ENCODE data around the gene TMEM11. TPM values are rescaled to one million over a fixed set of nuclear protein-coding genes. Genes with fewer than 3 reads are reported as not detected.
"Not testable (repeated sequence)": the region's sequence is repeated elsewhere in the genome, so short reads cannot be mapped to it uniquely, and the experiment has no call there.

TMEM11 gene
- polyA plus RNA-seq, 2 of the 4 experiments (the other 2 are of a cell fraction): 57.7 to 61.0 TPM

DNA sequence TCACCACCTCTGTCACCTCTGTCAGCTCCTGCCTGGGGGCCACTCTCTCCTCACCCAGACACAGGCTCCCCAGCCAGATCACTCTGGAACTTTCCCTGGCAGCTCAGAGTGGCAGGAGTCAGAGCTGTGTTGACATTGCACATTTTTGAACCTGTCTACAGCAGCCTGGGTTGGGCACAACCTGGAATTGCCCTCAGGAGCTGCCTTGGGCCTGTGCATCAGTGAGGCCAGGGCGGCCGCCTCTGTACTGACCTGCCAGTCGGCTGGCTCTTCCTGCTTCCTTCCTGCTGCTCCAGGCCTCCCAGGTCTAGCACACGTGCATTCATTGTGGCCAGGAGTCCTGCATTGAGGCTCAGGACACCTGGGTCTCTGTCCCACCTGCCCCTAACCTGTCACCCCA is 14.2 kb upstream of the TMEM11 start:
- 86% methylated on average over 4 of the region's 4 CpGs for WGBS (ENCODE audit: missing lambda C conversion rate)
- no peaks in the 10 kb centered on the region for H3K9me3 ChIP-seq
- ATAC-seq (peak in 1 of 2 experiments; percentile 55; a peak in 3 of 6 replicates), DNase-seq (ENCODE audit: low read depth in 1 of 2, low spot score in 1 of 2) (no peak), FAIRE-seq (no peak)
- H3K4me1 ChIP-seq: no peaks in the 10 kb centered on the region
- TF ChIP-seq JUNB (IDR thresholded peaks at IDR 0.05): no peak
- TF ChIP-seq, protein P1, sequence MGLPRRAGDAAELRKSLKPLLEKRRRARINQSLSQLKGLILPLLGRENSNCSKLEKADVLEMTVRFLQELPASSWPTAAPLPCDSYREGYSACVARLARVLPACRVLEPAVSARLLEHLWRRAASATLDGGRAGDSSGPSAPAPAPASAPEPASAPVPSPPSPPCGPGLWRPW (IDR thresholded peaks at IDR 0.05): no peak
- TF ChIP-seq POLR2AphosphoS2 (conservative IDR thresholded peaks at IDR 0.05; ENCODE audit: low read length): no peak
- no peak for TF ChIP-seq HEYL (CRISPR knock-in tag; IDR thresholded peaks at IDR 0.05)
- no peak for TF ChIP-seq TP53 (CRISPR knock-in tag; IDR thresholded peaks at IDR 0.05)
- TF ChIP-seq RNF2 (IDR thresholded peaks at IDR 0.05; ENCODE audit: borderline replicate concordance, low read depth): no peak
- no peak for TF ChIP-seq HOXA7 (CRISPR knock-in tag; IDR thresholded peaks at IDR 0.05)
- ChIA-PET POLR2A (interaction anchor here (0.7 kb wide), 1 partner anchor 214 kb away, joined by 3 read pairs; no protein-coding TSS in a partner anchor), CTCF (interaction anchor here (0.7 kb wide), 1 partner anchor 27 kb away, joined by 3 read pairs; no protein-coding TSS in a partner anchor)
- H3K4me3 ChIP-seq: no peak overlapping the region
- no peak overlapping the region for H3K27ac ChIP-seq
- no peak overlapping the region for H3K4me2 ChIP-seq

- ATAC-seq; H3K4me2 ChIP-seq; POLR2A ChIA-PET; FAIRE-seq; DNase-seq (ENCODE audit: low read depth in 1 of 2, low spot score in 1 of 2); H3K4me3 ChIP-seq; H3K4me1 ChIP-seq; H3K27ac ChIP-seq; CTCF ChIA-PET; H3K9me3 ChIP-seq: not testable (repeated sequence)
- 93% methylated on average over 11 of the region's 11 CpGs for WGBS (ENCODE audit: missing lambda C conversion rate)
Measured at GRCh38 chr17:21227277-21227676, 13.3 kb upstream of the TMEM11 start.

DNA sequence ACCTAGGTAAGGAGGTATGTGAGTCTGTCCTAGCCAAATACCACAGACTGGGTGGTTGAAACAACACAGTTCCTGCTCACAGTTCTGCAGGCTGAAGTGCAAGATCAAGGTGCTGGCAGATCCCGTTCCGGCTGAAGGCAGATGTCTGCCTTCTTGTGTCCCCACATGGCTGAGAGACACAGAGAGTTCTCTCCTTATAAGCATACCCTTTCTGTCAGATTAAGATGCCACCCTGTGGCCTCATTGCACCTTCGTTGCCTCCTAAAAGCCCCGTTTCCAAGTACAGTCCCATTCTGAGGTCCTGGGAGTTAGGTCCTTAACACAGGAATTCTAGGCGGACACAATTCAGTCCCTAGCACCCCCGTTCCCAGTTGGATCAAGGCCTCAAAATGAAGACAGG is 9.1 kb upstream of the TMEM11 start:
- FAIRE-seq: no peak
- Histone ChIP-seq H3K27ac (no peak overlapping the region), H3K4me1 (0 out of 3 replicates have a peak, but pooled peaks cover under 1% of the 10 kb centered on the region), H3K9me3 (0 out of 3 replicates have a peak, but pooled peaks cover 6% of the 10 kb centered on the region), H3K4me3 (no peak overlapping the region), H3K4me2 (no peak overlapping the region)
- no peak for TF ChIP-seq NFE2L2 (conservative IDR thresholded peaks at IDR 0.05; ENCODE audit: low read length)
- no peak for TF ChIP-seq ZC3H11A (IDR thresholded peaks at IDR 0.05)
- no peak for TF ChIP-seq FOXS1 (CRISPR knock-in tag; IDR thresholded peaks at IDR 0.05)
- TF ChIP-seq MYC (IDR thresholded peaks at IDR 0.05; ENCODE audit: borderline replicate concordance, low read length): no peak
- no peak for TF ChIP-seq HMGXB4 (CRISPR knock-in tag; IDR thresholded peaks at IDR 0.05; ENCODE audit: borderline replicate concordance)
- no peak for TF ChIP-seq ZSCAN20 (CRISPR knock-in tag; IDR thresholded peaks at IDR 0.05)
- TF ChIP-seq CBX8 (IDR thresholded peaks at IDR 0.05): no peak
- TF ChIP-seq ZNF302 (CRISPR knock-in tag; IDR thresholded peaks at IDR 0.05): no peak
- TF ChIP-seq CTCF (IDR thresholded peaks at IDR 0.05): no peak
- TF ChIP-seq RFX5 (IDR thresholded peaks at IDR 0.05): no peak
- TF ChIP-seq RCOR1 (IDR thresholded peaks at IDR 0.05; ENCODE audit: low read depth, low read length): no peak
- ATAC-seq: no peak
- DNase-seq (ENCODE audit: low read depth in 1 of 2, low spot score in 1 of 2): no peak
- POLR2A ChIA-PET: no interaction called here
- CTCF ChIA-PET: no interaction called here
- WGBS (ENCODE audit: missing lambda C conversion rate): 95% methylated on average over 6 of the region's 6 CpGs

Measured in A549 (cell line).